Measurements from ENCODE around the gene FAM168A.
A peak's percentile ranks its signal among the peaks of the same experiment; 100 is the strongest.

FAM168A gene

DNA sequence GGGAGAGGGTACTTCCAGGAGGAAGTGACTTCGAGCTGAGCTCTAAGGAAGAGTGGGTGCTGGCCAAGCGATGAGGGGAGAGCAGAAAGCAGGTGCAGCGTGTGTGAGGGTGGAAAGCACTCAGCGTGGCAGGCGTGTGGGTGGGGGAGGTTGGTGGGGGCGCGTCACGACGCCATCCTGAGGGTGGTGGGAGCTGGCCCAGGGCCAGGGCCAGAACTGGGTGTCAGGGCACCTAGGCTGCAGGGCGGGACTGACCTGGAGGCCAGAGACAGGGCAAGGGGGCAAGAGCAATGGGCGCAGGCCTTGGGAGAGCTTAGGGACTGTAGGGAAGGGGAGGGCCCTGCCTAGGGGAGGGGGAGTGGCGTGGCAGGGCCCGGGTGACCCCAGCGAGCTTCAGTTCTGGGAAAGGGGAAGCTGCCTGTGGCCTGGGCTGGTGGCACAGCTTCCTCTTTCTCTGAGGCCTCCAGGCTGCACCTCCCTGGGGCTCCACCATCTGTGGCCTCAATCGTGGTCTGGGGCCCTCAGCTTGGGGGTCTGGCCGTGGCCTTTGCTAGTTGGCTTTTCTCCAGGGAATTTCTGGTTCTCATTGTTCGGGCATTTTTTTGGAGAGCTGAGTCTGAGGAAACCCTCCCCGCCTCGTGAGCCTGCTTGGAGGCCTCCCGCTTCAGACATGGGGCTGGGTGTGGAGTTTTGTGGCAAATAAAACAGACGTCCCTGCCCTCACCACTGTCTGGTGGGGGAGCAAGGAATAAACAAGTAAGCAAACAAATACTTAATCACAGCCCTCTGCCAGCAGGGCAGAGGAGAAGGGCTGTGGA is 212.8 kb downstream of the FAM168A start:
- peak; percentile 56 for DNase-seq

DNA sequence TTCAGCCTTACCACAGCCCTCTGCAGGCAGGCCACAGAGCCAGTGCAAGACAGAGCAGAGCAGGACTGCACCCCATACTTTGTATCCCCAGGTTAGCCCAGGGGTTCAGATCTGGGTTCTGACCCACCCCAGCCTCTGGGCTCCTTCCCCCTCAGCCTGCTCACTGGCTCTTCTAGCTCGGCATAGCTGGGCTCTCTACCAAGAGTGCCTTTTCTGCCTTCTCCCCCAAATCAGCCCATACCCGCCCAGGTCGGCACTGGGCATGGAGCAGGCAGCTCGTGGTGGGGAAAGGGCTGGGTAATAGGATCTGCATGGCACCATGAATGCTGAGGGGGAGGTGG is 213.4 kb downstream of the FAM168A start:
- DNase-seq = no peak

DNA sequence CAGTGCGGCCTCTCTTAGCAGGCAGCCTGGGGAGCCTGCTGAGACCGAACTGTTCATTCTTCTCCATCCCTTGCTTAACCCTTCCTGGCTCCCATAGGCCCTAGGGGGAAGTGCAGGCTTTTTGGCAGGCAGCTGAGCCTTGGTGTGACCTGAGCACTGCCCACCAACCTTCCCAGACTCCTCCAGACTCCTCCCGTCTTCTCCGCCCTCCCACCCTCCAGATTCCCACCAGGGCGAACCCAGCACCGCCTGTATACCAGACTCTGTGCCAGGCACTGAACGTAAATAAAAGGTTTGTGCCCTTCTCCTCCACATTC is 213.8 kb downstream of the FAM168A start:
- no peak for DNase-seq

DNA sequence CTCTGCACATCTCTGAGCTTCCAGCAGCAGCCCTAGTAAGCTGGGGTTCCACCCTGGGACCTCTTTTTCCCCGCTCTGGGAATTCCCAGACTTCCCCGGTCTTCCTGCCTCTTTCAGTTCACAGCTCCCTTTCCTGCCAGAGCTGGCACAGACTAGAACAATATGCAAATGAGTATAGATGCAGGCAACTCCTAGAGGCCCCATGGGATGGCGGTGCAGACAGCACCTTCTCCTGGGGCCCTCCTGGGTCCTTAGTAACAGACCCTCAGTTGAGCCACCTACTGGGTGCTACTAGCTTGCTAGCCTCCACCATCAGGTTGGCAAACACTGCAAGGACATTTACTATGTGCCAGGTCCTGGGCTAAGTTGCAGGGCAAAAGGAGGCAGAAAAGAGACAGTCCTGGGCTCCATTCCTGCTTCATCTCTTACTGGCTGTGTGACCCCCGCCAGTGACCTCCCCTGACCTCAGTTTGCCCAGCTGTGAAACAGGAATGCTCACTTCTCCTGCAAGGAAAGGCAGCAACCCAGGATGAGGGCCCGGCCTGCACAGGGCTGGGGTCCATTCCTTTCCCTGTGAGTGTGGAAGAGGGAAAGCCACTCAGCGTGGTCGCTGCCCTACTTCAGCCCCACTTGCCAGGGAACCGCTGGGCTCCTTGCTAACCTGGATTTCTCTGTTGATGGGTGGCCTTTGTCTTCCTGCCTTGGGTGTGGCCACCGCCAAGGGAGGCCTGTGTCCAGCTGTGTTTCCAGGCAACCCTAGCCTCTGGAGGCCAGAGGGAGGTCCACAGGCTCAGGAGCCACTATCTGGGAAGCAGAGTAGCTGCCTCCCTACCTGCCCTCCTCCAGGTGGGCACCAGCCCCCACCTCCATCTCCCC is 214.4 kb downstream of the FAM168A start:
- no peak for DNase-seq

DNA sequence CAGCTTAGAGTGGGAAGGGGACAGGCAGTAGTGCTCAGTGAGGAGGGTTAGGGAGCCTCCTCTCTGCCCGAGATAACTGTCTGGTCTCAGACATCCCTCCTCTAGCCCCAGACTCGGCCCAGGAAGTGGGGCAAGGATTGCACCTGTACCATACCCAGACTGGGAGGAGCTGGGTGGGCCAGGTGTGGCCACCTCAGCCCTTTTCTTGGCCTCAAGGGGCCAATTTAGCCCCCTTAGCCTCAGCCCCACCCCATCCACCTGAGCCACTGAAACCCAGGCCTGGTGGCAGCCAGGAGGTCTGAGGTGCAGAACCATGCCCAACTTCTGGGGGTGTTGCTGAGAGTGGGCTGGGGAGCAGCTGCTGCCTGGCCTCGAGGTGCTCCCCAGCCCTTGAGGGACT is 215.2 kb downstream of the FAM168A start:
- DNase-seq = no peak

DNA sequence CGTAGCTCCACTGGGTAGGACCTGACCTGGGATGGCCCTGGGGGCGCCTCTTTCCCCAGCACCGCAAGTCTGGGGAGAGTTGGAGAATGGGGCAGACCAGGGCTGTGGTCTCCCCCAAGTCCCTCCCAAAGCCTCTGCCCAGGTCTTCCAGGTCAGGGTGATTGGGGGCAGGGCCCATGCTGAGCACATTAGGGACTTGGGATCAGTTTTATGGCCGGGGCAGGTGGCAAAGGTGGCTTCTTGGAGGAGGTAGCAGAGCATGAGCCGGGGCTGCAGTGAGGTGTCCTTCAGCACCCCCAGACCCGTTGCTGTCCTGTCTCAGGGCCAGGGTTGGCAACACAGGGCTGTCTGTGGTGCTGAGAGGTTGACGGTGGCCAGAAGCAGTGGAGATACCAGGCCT is 215.7 kb downstream of the FAM168A start:
- peak; percentile 3 for DNase-seq

DNA sequence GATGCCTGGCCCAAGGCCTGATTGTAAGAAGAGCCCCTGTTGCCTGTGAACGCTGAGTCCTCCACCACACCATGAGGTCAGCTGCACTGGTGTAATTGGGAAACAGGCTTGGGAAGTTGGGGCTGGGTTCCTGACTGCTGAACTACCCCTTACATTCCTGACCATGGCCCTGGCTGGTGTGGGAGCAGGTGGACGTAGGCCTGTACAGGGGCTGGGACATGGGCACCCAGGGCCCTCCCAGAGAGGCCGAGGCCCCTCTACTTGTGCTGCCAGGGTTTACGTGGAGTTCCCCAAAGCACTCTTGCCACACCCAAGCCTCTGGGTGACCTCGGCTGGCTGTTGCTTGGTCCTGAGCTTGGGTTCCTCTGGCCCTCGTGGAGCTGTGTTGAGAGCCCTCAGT is 216.3 kb downstream of the FAM168A start:
- DNase-seq = peak; percentile 9

DNA sequence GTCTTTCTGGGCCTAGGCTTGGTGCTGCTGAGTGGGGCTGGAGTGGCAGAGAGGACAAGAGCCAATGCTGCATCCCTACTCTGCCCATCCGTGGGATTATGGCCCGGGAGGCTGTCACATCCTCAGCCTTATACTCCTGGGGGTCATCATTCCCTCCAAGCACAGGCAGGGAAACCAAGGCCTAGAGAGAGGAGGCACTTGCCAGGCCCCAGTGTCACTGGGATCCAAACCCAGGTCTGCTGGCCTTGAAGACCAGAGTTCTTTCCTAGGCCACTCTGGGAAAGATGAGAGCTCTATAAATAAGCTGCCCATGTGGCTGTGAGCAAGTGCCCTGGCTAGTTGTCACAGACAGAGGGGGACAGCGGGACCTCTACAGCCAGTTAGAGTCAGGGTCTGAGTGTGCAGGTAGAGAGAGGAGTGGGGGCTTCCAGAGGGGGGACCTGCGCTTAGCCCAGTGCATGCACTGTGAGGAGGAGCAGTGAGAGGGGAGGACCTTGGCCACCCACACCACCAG is 217.0 kb downstream of the FAM168A start:
- no peak for DNase-seq

DNA sequence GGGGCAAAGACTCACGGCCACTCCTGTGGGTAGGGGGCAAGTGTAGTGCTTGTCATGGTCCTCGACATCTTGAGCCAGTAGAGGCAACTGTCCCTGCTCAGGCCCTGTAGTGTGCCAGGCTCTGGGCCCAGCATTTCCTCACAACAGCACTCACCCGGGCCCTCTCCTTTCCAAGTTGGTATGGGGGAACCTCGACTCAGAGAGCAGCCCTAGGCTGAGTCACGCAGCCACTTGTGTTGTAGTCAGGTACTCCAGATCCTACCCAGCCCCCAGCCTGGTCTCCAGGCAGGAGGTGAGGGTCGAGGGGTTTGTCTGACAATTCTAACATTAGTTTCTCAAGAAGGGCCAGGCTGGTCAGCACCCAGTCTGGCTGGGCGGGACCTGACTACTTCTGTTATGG is 217.6 kb downstream of the FAM168A start:
- no peak for DNase-seq

DNA sequence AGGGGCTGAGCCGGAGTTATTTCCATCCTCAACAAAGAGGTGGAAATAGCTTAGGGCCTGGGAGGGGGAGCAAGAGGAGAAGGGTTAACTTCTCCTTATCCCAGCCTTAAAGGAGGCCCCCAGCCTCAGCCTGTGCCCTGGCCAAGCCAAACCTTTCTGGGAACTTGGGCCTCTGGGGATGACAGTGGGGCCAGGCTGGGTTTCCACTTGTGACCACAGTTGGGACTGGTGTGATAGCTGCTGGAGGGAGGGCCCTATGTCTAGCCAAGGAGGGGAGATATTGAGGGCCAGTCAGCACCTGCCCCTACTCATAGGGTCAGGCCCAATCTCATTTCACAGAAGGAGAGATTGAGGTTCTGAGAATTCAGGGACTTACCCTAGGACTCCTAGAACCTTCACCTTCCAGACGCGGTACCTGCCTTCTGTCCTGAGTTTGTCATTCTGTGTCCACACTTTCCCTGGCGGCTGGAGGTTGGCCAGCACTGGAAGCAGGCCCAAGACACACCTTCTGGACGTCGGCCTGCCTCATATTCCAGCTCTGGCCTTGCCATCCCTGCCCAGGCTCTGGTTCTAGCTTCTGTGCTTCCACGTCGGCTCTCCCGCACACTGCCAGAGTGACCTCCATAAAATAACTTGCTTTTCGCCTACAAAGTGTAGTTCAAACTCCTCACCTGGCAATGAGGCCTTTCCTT is 218.6 kb downstream of the FAM168A start:
- no peak for DNase-seq

DNA sequence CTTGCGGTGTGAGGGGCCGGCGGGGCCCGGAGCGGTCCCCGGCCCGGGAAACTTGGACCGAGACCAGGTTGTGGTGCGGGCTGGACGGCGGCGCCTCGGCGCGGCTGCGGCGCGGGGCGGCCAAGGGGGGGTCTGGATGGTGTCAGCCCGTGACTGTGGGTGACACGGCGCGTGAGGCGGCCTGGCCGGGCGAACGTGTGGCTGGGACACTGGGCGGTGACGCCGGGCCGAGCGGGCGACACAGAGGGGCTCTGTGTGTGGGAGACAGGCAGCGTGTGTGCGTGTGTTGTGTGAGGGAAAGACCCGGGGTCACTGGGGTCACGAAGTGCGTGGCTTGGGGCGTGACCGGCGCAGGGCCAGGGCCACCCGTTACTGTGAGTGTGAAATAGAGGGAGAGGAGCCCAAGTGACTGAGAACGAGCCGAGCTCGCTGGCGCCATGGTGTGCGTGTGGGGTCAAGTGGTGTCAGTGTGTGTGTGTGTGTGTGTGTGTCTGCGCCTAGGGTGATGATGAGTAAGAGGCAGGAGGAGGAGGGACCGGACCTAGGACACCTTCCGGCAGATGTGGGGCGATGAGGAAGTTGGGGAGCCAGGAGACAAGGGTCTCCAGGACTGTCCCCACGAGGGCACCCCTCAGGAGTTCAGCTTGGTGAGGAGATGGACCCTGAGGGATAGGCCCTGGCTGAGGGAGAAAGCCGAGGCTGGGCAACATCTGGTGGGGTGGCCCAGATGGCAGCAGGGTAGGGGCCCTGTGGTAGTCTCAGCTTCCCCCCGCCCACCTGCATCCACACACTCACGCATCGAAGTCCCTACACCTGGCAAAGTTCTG is 220.9 kb downstream of the FAM168A start:
- DNase-seq = peak; percentile 76

DNA sequence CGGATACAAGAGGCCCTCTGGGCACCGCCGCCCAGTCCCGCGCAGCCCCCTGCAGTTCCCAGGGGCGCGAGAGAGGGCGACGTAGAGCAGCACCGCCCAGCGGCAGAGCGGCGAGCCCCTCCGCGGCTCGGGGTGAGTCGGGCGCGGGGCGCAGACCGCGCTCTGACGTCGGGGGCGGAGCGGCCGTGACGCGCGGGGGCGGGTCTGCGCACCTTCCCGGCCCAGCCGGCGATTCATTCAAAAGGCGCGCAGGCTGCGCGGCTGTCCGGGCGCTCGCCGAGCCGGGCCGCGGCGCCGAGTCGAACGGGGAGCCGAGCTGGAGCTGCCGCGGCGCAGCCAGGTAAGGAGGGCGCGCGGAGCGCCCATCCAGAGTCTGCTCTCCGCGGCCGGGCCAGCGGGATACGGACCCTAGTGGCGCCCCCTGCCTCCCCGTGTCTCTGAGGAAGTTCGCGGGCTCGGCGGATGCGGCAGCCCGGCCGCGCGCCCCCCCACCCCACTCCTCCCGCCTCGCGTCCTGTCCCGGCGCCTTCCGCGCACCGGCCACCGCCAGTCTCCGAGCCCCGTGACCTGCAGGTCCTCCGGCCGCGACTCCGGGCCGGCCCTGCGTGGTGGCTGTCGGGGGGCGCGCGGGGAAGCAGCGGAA is 221.6 kb downstream of the FAM168A start, which contains the start of gene RELT:
TSS of gene RELT (plus strand) at position 240 of the 643 bp plus-strand sequence. CDS start 12,738 bp downstream, outside the sequence.
- DNase-seq = peak; percentile 96

DNA sequence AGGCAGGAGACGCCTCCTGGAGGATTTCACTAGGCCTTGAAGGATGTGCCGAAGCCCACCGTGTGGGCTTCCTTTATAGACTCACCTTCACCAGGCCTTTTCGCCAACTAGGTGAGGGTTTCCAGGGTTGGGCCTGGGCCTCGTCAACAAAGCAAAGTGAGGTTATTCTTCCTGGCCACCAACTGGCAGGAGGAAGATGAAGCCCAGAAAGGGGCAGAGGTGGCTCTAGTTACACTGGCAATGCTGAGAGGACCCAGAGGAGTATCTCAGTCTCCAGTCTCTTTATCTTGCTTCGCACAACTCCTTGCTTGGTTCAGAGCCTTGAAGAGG is 222.1 kb downstream of the FAM168A start:
- DNase-seq = no peak

DNA sequence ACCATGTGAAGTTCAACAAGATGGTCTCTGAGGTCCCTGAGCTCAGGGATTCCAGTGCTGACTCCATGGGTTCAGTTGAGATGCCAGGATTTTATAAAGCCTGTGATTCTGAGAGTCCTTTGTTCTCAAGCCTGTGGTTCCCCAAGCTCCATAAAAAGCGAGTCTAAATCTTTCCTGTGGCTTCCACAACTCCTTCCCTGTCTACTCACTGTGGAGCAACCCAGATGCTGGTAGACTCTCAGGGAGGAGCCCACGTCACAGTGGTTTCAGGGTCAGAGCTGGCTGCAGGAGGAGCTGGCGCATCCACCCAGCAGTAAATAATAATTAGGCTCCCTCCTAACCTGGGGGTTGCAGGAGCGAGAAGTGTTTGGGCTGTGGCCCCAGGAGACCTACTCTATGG is 223.8 kb downstream of the FAM168A start:
- no peak for DNase-seq

DNA sequence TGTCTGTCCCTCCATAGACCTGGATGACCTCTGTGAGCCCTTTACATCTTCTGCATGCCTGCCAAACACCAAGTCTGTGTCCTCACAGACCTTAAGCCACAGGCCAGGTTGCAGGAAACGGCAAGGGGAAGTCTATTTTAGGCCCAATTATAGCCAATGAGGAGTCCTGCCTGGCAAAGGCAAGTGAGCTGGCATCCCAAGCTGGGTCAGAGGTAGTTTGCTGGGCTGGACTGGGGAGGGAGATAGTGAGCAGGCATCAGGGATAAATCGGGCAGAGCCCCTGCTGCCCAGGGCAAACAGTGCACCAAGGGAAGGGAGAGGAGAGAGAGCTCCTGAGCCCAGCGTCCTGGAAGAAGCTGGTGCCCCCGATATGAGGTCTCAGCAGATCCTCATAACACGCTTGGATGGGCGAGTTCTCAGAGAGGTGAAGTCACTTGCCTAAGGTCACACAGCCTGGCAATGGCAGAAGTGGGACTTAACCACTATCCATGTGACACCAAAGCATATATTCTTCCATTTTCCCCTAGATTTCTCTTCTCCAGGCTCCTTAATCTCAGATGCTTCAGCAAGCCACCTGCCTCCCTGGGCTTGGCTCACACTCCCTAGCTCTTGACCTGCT is 225.4 kb downstream of the FAM168A start:
- no peak for DNase-seq

DNA sequence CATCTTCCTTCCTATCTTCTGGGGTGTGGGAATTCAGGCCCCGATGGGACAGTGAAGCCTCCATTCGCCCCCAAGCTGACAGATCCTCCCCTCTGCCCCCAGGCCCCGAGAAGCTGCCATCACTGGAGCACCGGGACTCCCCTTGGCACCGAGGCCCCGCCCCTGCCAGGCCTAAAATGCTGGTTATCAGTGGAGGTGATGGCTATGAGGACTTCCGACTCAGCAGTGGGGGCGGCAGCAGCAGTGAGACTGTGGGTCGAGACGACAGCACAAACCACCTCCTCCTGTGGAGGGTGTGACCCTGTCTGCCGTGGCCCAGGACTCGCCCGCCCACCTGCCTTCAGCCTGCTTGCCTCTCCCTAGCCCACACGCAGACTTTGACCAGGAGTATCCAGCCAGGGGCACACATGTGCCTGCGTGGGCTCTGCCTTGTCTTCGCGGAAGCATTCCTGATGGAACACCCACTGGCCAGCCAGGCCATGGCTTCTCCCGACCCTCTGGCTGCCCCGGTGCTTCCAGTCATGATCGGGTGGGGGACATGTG is 230.4 kb downstream of the FAM168A start:
- DNase-seq = no peak

DNA sequence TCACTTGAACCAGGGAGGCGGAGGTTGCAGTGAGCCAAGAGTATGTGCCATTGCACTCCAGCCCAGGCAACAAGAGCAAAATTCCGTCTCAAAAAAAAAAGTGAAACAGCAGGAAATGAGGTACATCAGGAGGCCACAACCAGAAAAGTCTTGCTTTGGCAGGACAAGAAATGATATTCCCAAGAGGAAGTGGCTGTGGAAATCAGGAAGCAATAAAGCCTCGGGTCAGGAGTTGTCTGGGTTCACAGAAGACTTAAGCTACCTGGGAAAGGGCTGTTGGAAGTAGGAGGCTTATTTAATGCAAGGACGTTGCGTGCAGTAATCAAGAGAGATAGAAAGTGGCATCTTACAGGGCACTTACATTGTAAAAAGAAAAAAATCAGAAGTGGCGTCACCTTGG is 231.0 kb downstream of the FAM168A start:
- no peak for DNase-seq

DNA sequence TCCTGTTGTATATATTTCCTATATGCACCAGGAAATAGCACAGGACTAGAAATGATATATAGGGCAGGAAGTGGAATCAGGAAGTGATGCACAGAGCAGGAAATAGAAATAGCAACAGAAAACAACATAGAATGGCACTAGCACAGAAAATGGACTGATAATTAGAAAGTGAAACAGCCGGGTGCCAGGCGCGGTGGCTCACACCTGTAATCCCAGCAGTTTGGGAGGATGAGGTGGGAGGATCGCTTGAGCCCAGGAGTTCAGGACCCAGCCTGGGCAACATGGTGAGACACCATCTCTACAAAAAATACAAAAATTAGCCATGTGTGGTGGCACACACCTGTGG is 231.7 kb downstream of the FAM168A start:
- DNase-seq = peak; percentile 67

DNA sequence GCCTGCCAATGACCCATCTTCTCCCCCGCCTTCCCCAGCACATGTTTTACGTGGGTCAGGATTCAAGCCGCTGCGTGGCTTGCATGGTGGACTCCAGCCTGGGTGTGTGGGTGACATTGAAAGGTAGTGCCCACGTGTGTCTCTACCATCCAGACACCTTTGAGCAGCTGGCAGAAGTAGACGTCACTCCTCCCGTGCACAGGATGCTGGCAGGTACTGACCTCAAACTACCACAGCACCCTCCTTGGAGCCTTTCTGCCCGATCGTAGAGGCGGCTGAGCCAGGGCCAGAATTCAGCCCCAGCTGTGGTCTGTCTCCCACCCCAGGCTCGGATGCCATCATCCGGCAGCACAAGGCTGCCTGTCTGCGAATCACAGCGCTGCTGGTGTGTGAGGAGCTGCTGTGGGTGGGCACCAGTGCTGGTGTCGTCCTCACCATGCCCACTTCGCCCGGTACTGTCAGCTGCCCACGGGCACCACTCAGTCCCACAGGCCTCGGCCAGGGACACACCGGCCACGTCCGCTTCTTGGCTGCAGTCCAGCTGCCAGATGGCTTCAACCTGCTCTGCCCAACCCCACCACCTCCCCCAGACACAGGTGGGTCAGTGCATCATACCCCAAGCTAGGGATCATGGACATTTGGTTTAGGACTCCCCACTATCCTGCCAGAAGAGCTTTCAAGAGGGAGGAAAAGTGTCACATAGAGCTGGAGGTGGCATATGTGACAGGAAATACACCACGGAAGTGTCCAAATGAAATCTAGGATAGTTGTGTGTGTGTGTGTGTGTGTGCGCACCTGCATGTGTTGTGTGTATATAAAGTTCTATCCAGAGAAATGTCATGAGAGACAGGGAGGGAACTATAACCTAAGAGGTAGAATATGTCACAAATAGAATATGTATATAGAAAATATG is 232.3 kb downstream of the FAM168A start:
- no peak for DNase-seq

DNA sequence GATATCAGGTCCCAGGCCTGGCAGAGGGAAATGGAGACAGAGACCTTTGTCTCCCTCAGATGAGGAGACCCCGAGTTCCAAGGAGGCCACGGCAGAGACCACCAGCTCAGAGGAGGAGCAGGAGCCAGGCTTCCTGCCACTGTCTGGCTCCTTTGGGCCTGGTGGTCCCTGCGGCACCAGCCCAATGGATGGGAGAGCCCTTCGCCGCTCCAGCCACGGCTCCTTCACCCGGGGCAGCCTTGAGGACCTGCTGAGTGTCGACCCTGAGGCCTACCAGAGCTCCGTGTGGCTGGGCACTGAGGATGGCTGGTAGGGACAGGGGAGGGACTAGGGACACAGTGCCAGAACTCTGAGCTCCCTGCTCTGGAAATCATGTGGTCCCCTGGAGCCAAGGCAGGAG is 234.8 kb downstream of the FAM168A start:
- no peak for DNase-seq
